Hematopoietic multipotent progenitor cell treated with erythropoietin and hydrocortisone succinate and interleukin-3 and kit ligand, for 8 days (in vitro differentiated cells): ENCODE measurements around the gene UBAC2.

Experiments
- DNase-seq: peaks from one replicate; pipeline ENCODE4 v3.0.0-alpha.2; 2015

Gene UBAC2

GRCh38 chr13:99299256-99299919, 98.7 kb downstream of the UBAC2 start:
- DNase-seq: no peak

DNA sequence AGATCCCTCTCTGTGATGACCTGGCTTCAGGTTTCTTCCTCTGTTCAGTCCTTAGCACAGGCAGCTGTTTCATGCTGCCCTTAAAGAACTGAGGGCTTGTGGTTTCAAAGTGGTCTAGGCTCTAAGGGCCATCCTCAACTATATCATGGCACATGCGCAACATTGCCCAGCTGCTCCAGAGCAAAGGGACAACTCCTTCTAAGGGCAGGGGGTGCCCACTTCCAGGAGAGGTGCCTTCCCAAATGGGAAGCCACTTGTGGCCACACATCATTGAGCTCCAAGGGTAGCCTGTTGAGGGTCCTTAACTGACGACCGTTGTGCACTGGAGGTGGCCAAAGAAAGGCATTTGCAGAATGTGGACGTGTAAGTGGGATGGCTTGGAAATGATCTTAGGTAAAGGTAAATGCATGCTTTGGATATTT, 99.3 kb downstream of the UBAC2 start:
- no peak for DNase-seq

GRCh38 chr13:99301056-99301838, 100.6 kb downstream of the UBAC2 start:
- DNase-seq: no peak

GRCh38 chr13:99301913-99302636, 101.4 kb downstream of the UBAC2 start:
- DNase-seq: no peak

DNA sequence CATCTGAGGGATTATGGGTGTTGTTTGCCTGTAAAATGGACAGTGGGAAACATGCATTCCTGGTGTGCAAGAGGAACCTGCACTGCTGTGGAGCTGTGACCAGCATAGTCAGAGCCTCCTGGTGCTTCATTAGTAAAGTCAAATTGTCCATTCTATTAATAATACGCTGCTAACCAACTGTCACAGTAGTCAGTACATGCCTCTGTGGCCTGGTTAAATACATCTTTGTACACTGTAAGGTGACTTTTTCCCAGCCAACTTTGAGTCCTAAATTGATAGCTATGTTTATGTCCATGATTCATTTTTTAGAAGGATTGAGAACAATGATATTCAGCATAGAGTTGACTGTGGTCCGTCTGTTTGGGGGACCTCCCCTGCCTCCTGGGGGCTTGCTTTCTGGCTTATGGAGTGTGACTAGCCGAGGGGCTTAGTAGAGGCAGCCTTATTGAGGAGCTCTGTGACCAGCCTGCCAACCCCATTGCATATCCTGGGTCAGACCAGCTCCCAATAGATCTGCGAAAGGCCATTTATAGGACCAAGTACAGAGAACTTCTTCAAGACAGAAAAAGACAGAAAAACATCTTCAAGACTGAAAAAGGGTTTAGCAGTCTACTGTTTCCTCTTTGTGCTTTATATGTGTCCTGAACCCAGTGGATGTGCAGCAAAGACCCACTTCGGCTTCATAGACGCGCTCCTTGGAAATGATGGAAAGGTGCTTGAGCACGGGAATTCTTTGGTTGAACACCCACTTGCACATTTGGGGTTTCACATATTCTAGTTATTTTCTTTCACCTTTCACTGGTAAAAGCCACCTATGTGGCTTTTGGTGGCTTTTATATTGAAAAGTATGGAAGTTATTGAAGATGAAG, 102.2 kb downstream of the UBAC2 start:
- DNase-seq: no peak

GRCh38 chr13:99303863-99304521, 103.3 kb downstream of the UBAC2 start:
- no peak for DNase-seq

DNA sequence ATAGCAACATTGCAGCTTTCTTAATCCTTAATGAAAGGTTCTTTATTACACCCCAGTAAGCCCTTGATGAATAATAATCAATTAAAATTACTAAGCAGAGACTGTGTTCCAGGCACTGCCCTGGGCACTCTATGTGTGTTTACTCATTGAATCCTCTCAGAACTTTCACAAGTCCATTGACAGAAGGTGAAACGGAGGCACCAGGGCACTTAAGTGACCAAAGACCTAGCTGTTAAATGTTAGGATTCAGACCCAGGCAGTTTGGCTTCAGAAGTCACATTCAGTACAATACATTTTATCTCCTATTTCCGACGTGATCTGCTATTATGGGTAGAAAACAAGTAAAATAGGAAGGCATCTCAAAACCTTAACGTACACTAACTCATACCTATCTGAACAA, 103.9 kb downstream of the UBAC2 start:
- no peak for DNase-seq

GRCh38 chr13:99305158-99305557, 104.5 kb downstream of the UBAC2 start:
- DNase-seq: peak; percentile 53

DNA sequence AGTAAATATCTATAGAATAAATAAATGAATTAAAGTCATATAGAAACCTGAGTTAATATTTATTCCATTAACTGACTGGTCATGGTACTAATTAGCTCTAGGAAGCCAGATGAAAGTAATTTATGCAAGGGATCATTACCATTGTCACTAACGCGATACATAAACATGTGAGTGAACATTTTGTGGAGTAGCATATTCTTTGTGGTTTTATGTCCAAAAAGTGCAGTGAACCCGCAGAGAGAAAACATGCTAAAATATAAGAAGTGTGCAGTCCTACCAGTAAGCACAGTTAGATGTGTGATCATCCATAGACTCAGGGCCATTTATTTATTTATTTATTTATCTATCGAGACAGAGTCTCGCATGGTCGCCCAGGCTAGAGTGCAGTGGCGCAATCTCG, 104.9 kb downstream of the UBAC2 start:
- no peak for DNase-seq

- peak; percentile 42 for DNase-seq
These were observed 106.6 kb downstream of the UBAC2 start, which contains the start of gene GPR183 for GRCh38 chr13:99307247-99307646. Gene GPR183, minus strand, starts transcription at chr13:99307399. Its CDS starts 11,254 bp downstream, at chr13:99296145.

GRCh38 chr13:99307648-99308339, 107.1 kb downstream of the UBAC2 start:
- peak; percentile 51 for DNase-seq

GRCh38 chr13:99308471-99309087, 107.9 kb downstream of the UBAC2 start:
- DNase-seq: no peak

DNA sequence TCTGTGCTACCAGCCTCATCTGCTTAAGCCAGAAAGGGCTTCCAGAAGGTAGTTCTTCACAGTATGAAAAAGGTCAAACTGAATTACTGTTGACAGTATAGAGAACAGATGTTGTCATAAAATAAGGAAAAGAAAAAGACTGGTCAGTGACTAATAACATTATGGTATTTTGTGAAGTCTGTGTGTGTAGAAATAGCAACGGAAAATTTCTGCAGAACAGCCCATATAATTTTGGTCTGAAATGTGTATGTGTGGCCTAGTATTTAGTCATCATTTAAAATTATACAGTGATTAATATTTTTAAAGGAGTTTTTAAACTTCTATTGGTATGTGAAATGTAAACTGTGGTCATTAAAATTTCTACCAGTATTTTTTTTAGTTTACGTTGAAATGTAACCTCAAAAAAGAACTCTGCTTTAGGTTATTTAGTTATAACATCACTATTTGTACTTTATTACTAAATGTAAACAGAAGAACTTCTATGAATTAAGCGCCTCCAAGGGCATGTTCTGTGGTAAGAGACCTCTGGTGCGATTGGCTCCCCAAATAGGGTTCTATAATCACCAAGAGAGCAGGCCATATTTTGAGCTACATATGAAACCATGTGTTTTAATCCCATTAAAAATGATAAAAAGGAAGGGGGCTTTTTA, 109.9 kb downstream of the UBAC2 start:
- DNase-seq: no peak

- DNase-seq: no peak
These were observed 110.5 kb downstream of the UBAC2 start for GRCh38 chr13:99311137-99311536.

- DNase-seq: no peak
These were observed 111.3 kb downstream of the UBAC2 start for GRCh38 chr13:99311748-99312492.

DNA sequence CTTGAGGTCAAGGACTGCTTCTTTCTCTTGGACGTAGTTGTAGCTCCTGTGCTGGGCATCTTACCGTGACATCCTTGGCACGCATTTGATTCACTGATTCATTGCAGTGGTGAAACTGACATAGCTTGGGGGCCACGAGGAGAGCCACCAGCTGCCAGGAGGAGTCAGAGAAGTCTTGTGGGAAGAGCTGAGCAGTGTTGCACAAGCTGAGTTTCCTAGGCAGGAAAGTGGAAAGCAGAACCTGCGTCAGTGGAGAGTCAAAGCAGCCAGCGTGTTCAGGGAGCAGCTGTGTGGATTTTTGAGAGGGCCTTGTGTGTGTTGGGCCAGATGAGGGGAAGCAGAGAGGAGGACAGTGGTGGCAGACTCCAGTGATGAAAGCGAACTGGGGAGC, 111.8 kb downstream of the UBAC2 start:
- no peak for DNase-seq

GRCh38 chr13:99313501-99313900, 112.8 kb downstream of the UBAC2 start:
- DNase-seq: no peak

DNA sequence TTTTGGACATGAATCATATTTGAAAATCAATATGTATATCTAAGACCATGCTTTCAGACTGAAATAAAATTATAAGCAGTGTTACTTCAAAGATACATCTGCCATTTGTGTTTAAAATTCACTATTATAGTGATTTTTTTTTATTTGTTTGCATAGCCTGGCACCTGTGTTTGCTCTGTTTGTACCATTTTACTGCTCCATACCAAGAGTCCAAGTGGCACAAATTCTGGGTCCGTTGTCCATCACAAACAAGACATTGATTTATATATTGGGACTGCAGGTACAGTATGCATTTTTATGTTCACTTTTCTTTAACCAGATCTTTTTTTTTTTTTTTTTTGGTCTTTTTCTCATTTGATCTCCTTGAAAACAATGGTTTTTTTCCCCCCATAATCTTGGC, 113.3 kb downstream of the UBAC2 start:
- no peak for DNase-seq

GRCh38 chr13:99314640-99315176, 114.1 kb downstream of the UBAC2 start:
- no peak for DNase-seq
